Measurements from ENCODE around the gene MRPL32.

Gene MRPL32

GRCh38 chr7:42978496-42978895 lies 46.3 kb downstream of the MRPL32 start:
- TF ChIP-seq REST (IDR thresholded peaks at IDR 0.05; ENCODE audit: insufficient read depth in 1 of 2, low read depth in 2 of 2, low read length in 2 of 2): no peak
- no peak for TF ChIP-seq POLR2AphosphoS5 (IDR thresholded peaks at IDR 0.05; ENCODE audit: low read depth, low read length)

- TF ChIP-seq FOXP2 (optimal IDR thresholded peaks at IDR 0.05; ENCODE audit: borderline replicate concordance, extremely low read depth, extremely low read length, insufficient read depth) (no peak), REST (IDR thresholded peaks at IDR 0.05; ENCODE audit: insufficient read depth in 1 of 2, low read depth in 2 of 2, low read length in 2 of 2) (no peak), SIN3A (IDR thresholded peaks at IDR 0.05; ENCODE audit: borderline replicate concordance, insufficient read depth, low read length) (no peak), POLR2AphosphoS5 (IDR thresholded peaks at IDR 0.05; ENCODE audit: low read depth, low read length) (no peak), TAF1 (IDR thresholded peaks at IDR 0.05; ENCODE audit: borderline replicate concordance, insufficient read depth, low read length) (no peak)
Measured at GRCh38 chr7:42980084-42980483, 47.9 kb downstream of the MRPL32 start.

- TF ChIP-seq POLR2AphosphoS5 (IDR thresholded peaks at IDR 0.05; ENCODE audit: low read depth, low read length): no peak
- no peak for TF ChIP-seq REST (IDR thresholded peaks at IDR 0.05; ENCODE audit: insufficient read depth in 1 of 2, low read depth in 2 of 2, low read length in 2 of 2)
- no peak for TF ChIP-seq TAF1 (IDR thresholded peaks at IDR 0.05; ENCODE audit: borderline replicate concordance, insufficient read depth, low read length)
- no peak for TF ChIP-seq FOXP2 (optimal IDR thresholded peaks at IDR 0.05; ENCODE audit: borderline replicate concordance, extremely low read depth, extremely low read length, insufficient read depth)
- no peak for TF ChIP-seq SIN3A (IDR thresholded peaks at IDR 0.05; ENCODE audit: borderline replicate concordance, insufficient read depth, low read length)
Measured at GRCh38 chr7:42980514-42980913, 48.3 kb downstream of the MRPL32 start.

- TF ChIP-seq REST (IDR thresholded peaks at IDR 0.05; ENCODE audit: insufficient read depth in 1 of 2, low read depth in 2 of 2, low read length in 2 of 2): no peak
- TF ChIP-seq TAF1 (IDR thresholded peaks at IDR 0.05; ENCODE audit: borderline replicate concordance, insufficient read depth, low read length): no peak
- no peak for TF ChIP-seq POLR2AphosphoS5 (IDR thresholded peaks at IDR 0.05; ENCODE audit: low read depth, low read length)
- no peak for TF ChIP-seq SIN3A (IDR thresholded peaks at IDR 0.05; ENCODE audit: borderline replicate concordance, insufficient read depth, low read length)
- no peak for TF ChIP-seq FOXP2 (optimal IDR thresholded peaks at IDR 0.05; ENCODE audit: borderline replicate concordance, extremely low read depth, extremely low read length, insufficient read depth)
Measured at GRCh38 chr7:42981601-42982000, 49.4 kb downstream of the MRPL32 start.

GRCh38 chr7:42982604-42983115 lies 50.5 kb downstream of the MRPL32 start:
- TF ChIP-seq FOXP2 (optimal IDR thresholded peaks at IDR 0.05; ENCODE audit: borderline replicate concordance, extremely low read depth, extremely low read length, insufficient read depth) (no peak), REST (IDR thresholded peaks at IDR 0.05; ENCODE audit: insufficient read depth in 1 of 2, low read depth in 2 of 2, low read length in 2 of 2) (no peak), POLR2AphosphoS5 (IDR thresholded peaks at IDR 0.05; ENCODE audit: low read depth, low read length) (no peak), SIN3A (IDR thresholded peaks at IDR 0.05; ENCODE audit: borderline replicate concordance, insufficient read depth, low read length) (no peak), TAF1 (IDR thresholded peaks at IDR 0.05; ENCODE audit: borderline replicate concordance, insufficient read depth, low read length) (no peak)
